Body of pancreas (tissue), 4 donors: Measurements from ENCODE around the gene SPAG7.

Experiments used
- CTCF ChIP-seq, 7 experiments: fragments of 450-650 bp in 4 of 7; fragments of 200-600 bp in 3 of 7; sonication (generic) in 3 of 7; IDR thresholded peaks; one replicate each; pipeline ENCODE4 v1.5.1; 2016 to 2019; ENCODE audit warnings: antibody characterized with exemption in 7 of 7
- POLR2A ChIP-seq, 3 donors: fragments of 450-650 bp; IDR thresholded peaks; one replicate each; pipeline ENCODE4 v1.6.1; 2016; ENCODE audit warnings: antibody characterized with exemption in 3 of 3, mild to moderate bottlenecking in 2 of 3

- no peak for TF ChIP-seq CTCF (IDR thresholded peaks at IDR 0.05)
- TF ChIP-seq POLR2A (IDR thresholded peaks at IDR 0.05) = peak in 1 of 3 donors; percentile 14
Measured at GRCh38 chr17:4940555-4941318, 26.9 kb downstream of the SPAG7 start.
